Breast epithelium (tissue), 4 donors: Measurements from ENCODE around the gene TNFAIP1. TPM values are rescaled to one million over a fixed set of nuclear protein-coding genes. Genes with fewer than 3 reads are reported as not detected.
"Not testable (repeated sequence)": the region's sequence is repeated elsewhere in the genome, so short reads cannot be mapped to it uniquely, and the experiment has no call there.

Experiments used
- DNase-seq, 2 donors: peaks; one replicate each; pipeline ENCODE4 v3.0.0-alpha.2; 2019; ENCODE audit warnings: low spot score in 2 of 2
- H3K27ac ChIP-seq, 2 donors: fragments of 200-600 bp; sonication (generic) in 1 of 2; one replicate each; pipeline ENCODE4 v1.5.1; 2016 to 2019; ENCODE audit warnings: mild to moderate bottlenecking in 1 of 2
- H3K27me3 ChIP-seq, 2 donors: fragments of 200-600 bp; sonication (generic) in 1 of 2; one replicate each; pipeline versions ENCODE4 v1.5.1 to v1.6.0; 2017 to 2019; ENCODE audit warnings: control low read depth in 1 of 2, mild to moderate bottlenecking in 1 of 2
- H3K36me3 ChIP-seq: fragments of 200-600 bp; one replicate; pipeline ENCODE4 v1.5.1; 2019
- H3K4me1 ChIP-seq, 2 donors: fragments of 200-600 bp; sonication (generic); one replicate each; pipeline ENCODE4 v1.5.1; 2016 to 2019; ENCODE audit warnings: control low read depth in 1 of 2
- H3K4me3 ChIP-seq, 3 donors: fragments of 200-600 bp; sonication (generic); 1 replicate in 2 of 3; 2 replicates in 1 of 3; pipeline ENCODE4 v1.5.1; 2016 to 2019; ENCODE audit warnings: mild to moderate bottlenecking in 3 of 3, moderate library complexity in 2 of 3
- H3K9me3 ChIP-seq, 2 donors: fragments of 200-600 bp; sonication (generic) in 1 of 2; one replicate each; pipeline ENCODE4 v1.5.1; 2016 to 2019; ENCODE audit warnings: control low read depth in 1 of 2
- CTCF ChIP-seq, 3 donors: fragments of 450-650 bp; IDR thresholded peaks; one replicate each; pipeline ENCODE4 v1.5.1; 2016 to 2017; ENCODE audit warnings: antibody characterized with exemption in 3 of 3, mild to moderate bottlenecking in 3 of 3, moderate library complexity in 3 of 3
- POLR2A ChIP-seq: fragments of 450-650 bp; IDR thresholded peaks from one replicate; pipeline ENCODE4 v1.6.1; 2016; ENCODE audit warnings: antibody characterized with exemption, mild to moderate bottlenecking, moderate library complexity
- POLR2AphosphoS5 ChIP-seq, 3 donors: sonication (generic); formaldehyde crosslinking; IDR thresholded peaks; one replicate each; pipeline ENCODE4 v1.6.1; 2017; ENCODE audit warnings: antibody characterized with exemption in 3 of 3
- intact Hi-C: fragments of 100-400 bp; cut with DNase I; formaldehyde crosslinking; loops from one replicate; pipeline ENCODE4 v1.15.1; 2023; ENCODE audit warnings: low total_unique reads
- total RNA-seq, 3 donors: library from RNA; depleted of rRNA; stranded (reverse); fragments of >200 nt; gene quantifications; one replicate each; pipeline ENCODE4 v1.1.0, GENCODE V29; 2016

Gene TNFAIP1
- total RNA-seq, 3 donors from 2014 or later = 15.5 to 31.9 (median 28.5) TPM

- DNase-seq = peak; percentile 73 to 76
- H3K4me1 ChIP-seq = peaks cover 3 to 17% of the 10 kb centered on the region in 2 donors
Measured at GRCh38 chr17:28335959-28336871, 654 bp downstream of the TNFAIP1 start.

GRCh38 chr17:28338056-28338768 is 2.7 kb downstream of the TNFAIP1 start:
- intact Hi-C loops = no loop called here
- no peak for TF ChIP-seq POLR2AphosphoS5 (IDR thresholded peaks at IDR 0.05)
- TF ChIP-seq POLR2A = no peak
- Histone ChIP-seq H3K27me3 (no peaks in the 10 kb centered on the region), H3K4me3 (peak overlapping the region in 1 of 3 donors; percentile 21), H3K27ac (peak overlapping the region; percentile 41 to 99), H3K9me3 (no peaks in the 10 kb centered on the region), H3K36me3 (no peaks in the 10 kb centered on the region), H3K4me1 (peaks cover 3 to 17% of the 10 kb centered on the region in 2 donors)
- DNase-seq = no peak

More at GRCh38 chr17:28335959-28336871, 654 bp downstream of the TNFAIP1 start:
- Histone ChIP-seq H3K4me3 (peak overlapping the region; percentile 84 to 93 (median 90)), H3K27ac (peak overlapping the region; percentile 99), H3K9me3 (no peaks in the 10 kb centered on the region), H3K36me3 (no peaks in the 10 kb centered on the region), H3K27me3 (no peaks in the 10 kb centered on the region)
- intact Hi-C loops = no loop called here
- TF ChIP-seq POLR2AphosphoS5 (IDR thresholded peaks at IDR 0.05) (peak in 2 of 3 donors; percentile 9 to 14), CTCF (IDR thresholded peaks at IDR 0.05) (peak in 1 of 3 donors; percentile 7), POLR2A (no peak)

DNA sequence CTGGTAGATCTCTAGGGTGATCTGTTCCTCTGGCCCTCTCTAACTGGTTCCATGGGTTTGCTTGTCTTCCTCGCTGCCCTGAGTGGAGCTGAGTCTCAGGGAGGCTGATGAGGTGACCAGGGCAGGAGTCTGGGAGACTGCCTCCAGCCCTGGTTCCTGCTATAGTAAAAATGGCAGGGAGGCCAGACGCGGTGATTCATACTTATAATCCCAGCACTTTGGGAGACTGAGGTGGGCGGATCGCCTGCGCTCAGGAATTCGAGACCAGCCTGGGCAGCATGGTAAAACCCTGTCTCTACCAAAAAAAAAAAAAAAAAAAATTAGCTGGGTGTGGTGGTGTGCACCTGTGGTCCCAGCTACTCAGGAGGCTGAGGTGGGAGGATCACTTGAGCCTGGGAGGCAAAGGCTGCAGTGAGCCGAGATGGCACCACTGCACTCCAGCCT is 3.2 kb downstream of the TNFAIP1 start:
- H3K9me3 ChIP-seq, intact Hi-C loops, DNase-seq, H3K27me3 ChIP-seq, H3K36me3 ChIP-seq: not testable (repeated sequence)
- H3K4me1 ChIP-seq = peaks cover 3 to 14% of the 10 kb centered on the region in 2 donors
- peak overlapping the region in 1 of 3 donors; percentile 21 for H3K4me3 ChIP-seq
- peak overlapping the region; percentile 41 to 99 for H3K27ac ChIP-seq

DNA sequence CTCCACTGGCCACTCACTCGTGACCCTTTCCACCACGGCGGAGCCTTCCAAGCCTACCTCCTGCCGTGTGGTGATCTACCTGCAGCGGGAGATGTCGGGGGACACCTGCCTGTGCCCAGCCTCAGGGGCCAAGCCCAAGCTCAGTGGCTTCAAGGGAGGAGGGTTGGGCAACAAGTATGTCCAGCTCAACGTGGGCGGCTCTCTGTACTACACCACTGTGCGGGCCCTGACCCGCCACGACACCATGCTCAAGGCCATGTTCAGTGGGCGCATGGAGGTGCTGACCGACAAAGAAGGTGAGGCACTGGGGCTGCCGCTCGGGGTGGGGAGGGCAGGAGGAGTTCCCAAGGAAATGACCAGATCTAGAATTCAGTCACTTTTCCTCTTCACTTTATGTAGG is 3.9 kb downstream of the TNFAIP1 start:
- H3K9me3 ChIP-seq = no peaks in the 10 kb centered on the region
- intact Hi-C loops = no loop called here
- peak overlapping the region; percentile 8 to 13 for H3K27ac ChIP-seq
- no peaks in the 10 kb centered on the region for H3K27me3 ChIP-seq
- no peak for TF ChIP-seq POLR2A
- TF ChIP-seq POLR2AphosphoS5 (IDR thresholded peaks at IDR 0.05) = no peak
- TF ChIP-seq CTCF (IDR thresholded peaks at IDR 0.05) = no peak
- DNase-seq = no peak
- peaks cover 5% of the 10 kb centered on the region for H3K36me3 ChIP-seq
- H3K4me3 ChIP-seq = no peak overlapping the region
- peaks cover 1 to 8% of the 10 kb centered on the region in 2 donors for H3K4me1 ChIP-seq

- TF ChIP-seq POLR2A (no peak), POLR2AphosphoS5 (IDR thresholded peaks at IDR 0.05) (no peak), CTCF (IDR thresholded peaks at IDR 0.05) (no peak)
- Histone ChIP-seq H3K9me3 (no peaks in the 10 kb centered on the region), H3K36me3 (peaks cover 6% of the 10 kb centered on the region), H3K27ac (no peak overlapping the region), H3K4me1 (peaks cover 0 to 6% of the 10 kb centered on the region in 2 donors), H3K27me3 (no peaks in the 10 kb centered on the region), H3K4me3 (no peak overlapping the region)
- DNase-seq = no peak
- intact Hi-C loops = no loop called here
Measured at GRCh38 chr17:28340374-28340773, 4.8 kb downstream of the TNFAIP1 start.

- no peak for DNase-seq
- no peak for TF ChIP-seq POLR2AphosphoS5 (IDR thresholded peaks at IDR 0.05)
- no peak for TF ChIP-seq CTCF (IDR thresholded peaks at IDR 0.05)
- TF ChIP-seq POLR2A = no peak
- no peak overlapping the region for H3K4me3 ChIP-seq
- H3K36me3 ChIP-seq = peaks cover 6% of the 10 kb centered on the region
- H3K4me1 ChIP-seq = peaks cover 0 to 8% of the 10 kb centered on the region in 2 donors
- no peak overlapping the region for H3K27ac ChIP-seq
- no peaks in the 10 kb centered on the region for H3K27me3 ChIP-seq
- no peaks in the 10 kb centered on the region for H3K9me3 ChIP-seq
- intact Hi-C loops = no loop called here
Measured at GRCh38 chr17:28341516-28341915, 6.0 kb downstream of the TNFAIP1 start.
